GM06990 (cell line): ENCODE measurements around the gene NOXA1.

Experiments
- DNase-seq: peaks from one replicate; pipeline ENCODE4 v3.0.0-alpha.2; 2011; ENCODE audit not compliant: insufficient read length; ENCODE audit errors: extremely low read depth
- H3K27me3 ChIP-seq: replicated peaks from 2 replicates; pipeline ENCODE4 v1.6.0; 2011; ENCODE audit warnings: low read length; ENCODE audit not compliant: control insufficient read depth, insufficient read depth
- H3K36me3 ChIP-seq: 2 replicates; pipeline ENCODE4 v1.5.1; 2011; ENCODE audit warnings: low read length; ENCODE audit not compliant: control insufficient read depth, insufficient read depth
- H3K4me3 ChIP-seq: replicated peaks from 2 replicates; pipeline ENCODE4 v1.5.1; 2011; ENCODE audit warnings: low read depth, mild to moderate bottlenecking, control low read depth, low read length
- TF ChIP-seq, protein P1 (sequence below): IDR thresholded peaks from 2 replicates; pipeline ENCODE4 v1.5.1; 2011; ENCODE audit warnings: low read length, control low read depth, mild to moderate bottlenecking, inconsistent platforms; ENCODE audit not compliant: insufficient read depth, poor library complexity, severe bottlenecking

Gene NOXA1

DNA sequence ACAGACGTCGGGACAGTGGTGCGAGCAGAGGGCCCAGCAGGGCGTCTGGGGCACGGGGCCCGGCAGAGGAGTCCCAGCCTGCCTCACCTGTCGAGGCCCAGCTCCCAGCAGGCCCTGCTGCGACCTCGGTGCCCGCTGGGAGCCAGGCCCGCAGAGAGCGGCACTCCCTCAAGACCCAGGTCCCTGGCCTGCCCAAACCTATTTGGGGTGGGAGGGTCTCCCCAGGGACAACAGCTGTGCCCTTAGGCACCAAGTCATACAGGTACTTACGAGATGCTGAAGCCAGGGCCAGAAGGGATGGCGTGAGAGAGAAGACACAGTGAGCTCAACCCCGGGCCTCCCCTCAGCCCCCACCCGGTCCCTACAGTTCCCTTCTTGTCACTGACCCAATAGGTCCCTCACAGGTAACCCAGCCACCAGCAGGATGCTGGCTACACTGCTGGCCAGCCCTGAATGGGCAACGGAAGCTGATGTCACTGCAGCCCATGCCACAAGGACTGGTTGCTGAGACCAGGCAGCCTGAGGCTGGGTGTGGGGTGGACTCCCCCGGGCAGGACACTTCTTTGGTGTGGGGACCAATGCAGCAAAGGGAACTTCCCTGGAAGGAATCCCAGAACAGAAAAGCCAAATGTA lies 32.3 kb downstream of the NOXA1 start:
- Histone ChIP-seq H3K27me3 (no peaks in the 10 kb centered on the region), H3K36me3 (peaks cover 10% of the 10 kb centered on the region), H3K4me3 (no peak overlapping the region)
- TF ChIP-seq, protein P1, sequence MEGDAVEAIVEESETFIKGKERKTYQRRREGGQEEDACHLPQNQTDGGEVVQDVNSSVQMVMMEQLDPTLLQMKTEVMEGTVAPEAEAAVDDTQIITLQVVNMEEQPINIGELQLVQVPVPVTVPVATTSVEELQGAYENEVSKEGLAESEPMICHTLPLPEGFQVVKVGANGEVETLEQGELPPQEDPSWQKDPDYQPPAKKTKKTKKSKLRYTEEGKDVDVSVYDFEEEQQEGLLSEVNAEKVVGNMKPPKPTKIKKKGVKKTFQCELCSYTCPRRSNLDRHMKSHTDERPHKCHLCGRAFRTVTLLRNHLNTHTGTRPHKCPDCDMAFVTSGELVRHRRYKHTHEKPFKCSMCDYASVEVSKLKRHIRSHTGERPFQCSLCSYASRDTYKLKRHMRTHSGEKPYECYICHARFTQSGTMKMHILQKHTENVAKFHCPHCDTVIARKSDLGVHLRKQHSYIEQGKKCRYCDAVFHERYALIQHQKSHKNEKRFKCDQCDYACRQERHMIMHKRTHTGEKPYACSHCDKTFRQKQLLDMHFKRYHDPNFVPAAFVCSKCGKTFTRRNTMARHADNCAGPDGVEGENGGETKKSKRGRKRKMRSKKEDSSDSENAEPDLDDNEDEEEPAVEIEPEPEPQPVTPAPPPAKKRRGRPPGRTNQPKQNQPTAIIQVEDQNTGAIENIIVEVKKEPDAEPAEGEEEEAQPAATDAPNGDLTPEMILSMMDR = no peak
- peak; percentile 57 for DNase-seq

DNA sequence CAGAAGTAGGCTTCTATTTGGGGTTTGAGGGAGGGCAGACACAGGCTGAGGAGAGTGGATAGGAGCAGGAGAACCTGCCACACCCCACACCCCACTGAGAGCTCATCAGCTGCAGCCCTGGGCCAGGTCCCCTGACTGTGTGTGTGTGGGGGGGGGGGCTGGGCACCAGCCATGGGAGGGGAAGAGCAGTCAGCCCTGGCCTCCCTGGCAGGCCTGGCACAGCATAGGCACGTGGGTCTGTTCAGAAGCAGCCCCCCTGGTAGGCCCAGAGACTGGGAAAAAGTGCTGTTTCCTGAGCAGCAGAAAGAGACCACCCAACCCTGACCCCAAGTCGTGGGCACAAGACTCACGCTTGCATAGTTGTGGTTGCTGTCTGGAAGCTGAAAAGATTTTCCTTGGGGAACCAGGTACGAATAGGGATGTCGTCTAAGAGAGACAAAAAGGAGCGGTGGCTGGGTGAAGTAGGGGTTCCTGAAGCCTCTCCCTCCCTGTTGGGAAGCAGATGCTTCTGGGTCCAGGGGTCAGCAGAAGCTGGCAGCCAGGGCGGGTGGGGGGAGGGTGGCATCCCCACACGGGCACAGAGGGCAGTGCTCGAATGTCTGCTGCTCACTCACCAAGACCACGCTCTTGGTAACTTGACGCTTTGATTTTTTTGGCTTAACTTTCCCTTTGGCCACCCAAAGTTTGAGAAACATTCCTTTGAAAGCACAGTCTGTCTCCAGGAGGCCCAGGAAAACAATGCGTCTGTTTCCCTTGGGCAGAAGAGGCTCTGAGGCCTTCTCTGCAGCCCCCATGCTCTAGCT lies 33.1 kb downstream of the NOXA1 start:
- TF ChIP-seq, protein P1 = no peak
- peaks cover 10% of the 10 kb centered on the region for H3K36me3 ChIP-seq
- no peak overlapping the region for H3K4me3 ChIP-seq

GRCh38 chr9:137456864-137457405 lies 33.7 kb downstream of the NOXA1 start:
- Histone ChIP-seq H3K4me3 (no peak overlapping the region), H3K36me3 (peaks cover 10% of the 10 kb centered on the region), H3K27me3 (no peaks in the 10 kb centered on the region)
- DNase-seq = no peak
- TF ChIP-seq, protein P1 = no peak

More for the DNA sequence above, 33.1 kb downstream of the NOXA1 start:
- no peaks in the 10 kb centered on the region for H3K27me3 ChIP-seq
- peak; percentile 9 for DNase-seq

DNA sequence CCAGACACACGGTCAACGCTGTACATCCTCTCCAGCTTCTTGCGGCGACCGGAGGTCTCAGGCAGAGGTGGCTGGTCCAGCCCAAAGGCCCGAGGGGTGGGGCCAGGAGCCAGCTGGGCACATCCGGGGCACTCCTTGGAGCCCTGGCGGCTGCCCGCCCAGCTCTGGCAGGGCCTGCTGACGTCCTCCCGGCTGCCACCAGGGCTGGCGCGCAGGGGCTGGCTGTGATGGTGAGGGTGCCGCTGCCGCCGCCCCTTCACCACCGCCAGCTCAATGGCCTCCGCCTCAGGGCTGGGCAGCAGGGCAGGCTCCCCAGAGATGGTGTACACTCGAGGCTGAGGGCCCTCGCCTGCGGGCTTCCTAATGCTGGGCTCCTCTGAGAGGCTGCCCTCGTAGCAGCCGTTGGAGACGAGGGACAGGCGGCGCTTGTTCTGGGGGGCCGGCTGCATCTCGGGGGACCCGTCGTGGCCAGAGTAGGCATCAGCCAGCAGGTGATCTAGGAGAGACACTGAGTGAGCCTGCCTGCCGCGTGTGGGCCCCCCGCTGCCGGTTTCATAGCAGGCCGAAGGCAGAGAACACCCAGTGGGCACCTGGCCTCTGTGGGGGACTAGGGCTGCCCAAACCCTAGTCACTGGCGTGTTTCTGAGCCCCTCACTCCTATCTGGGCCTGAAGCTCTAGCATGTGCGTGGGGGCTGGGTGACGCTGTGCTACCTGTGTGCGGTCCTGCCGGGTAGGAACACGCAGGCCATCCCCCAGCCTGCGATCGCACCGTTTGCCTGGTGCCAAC lies 34.4 kb downstream of the NOXA1 start:
- H3K4me3 ChIP-seq = peak overlapping the region; percentile 78
- TF ChIP-seq, protein P1 = no peak
- peaks cover 10% of the 10 kb centered on the region for H3K36me3 ChIP-seq
- peak; percentile 22 for DNase-seq
- H3K27me3 ChIP-seq = no peaks in the 10 kb centered on the region

GRCh38 chr9:137458194-137459151 lies 35.3 kb downstream of the NOXA1 start:
- Histone ChIP-seq H3K27me3 (no peaks in the 10 kb centered on the region), H3K36me3 (peaks cover 5% of the 10 kb centered on the region), H3K4me3 (peak overlapping the region; percentile 78)
- DNase-seq = peak; percentile 44
- TF ChIP-seq, protein P1 = no peak
